ENCODE measurements around the gene LTBP2.

LTBP2 gene

DNA sequence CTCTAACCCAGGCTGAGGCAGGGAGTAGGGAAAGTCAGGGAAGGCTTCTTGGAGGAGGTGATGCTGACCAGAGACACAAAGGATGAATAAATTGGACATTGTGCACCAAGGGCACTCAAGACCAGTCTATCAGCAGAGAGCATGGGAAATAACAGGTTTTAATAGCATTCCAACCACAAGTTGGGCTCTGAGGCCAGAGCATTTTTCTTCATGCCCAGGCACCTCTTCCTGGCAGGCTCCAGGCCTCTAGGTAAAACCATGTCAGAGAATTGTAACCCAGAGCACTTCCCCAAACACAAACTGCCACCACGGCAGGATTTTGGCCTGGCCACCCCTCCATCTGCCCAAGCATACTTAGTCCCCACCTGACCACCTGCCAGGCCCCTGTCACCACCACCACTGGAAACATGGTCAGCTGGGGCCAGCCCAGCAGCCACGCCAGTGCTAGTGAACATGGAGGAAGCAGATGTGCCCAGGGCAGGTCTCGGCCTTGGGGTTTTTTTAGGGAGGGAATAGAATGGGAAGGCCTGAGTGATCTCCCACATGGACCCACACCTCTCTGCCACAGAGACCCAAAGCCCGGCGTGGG is 22.7 kb downstream of the LTBP2 start:
- no peak for DNase-seq

- no peak for DNase-seq
These were observed 24.7 kb downstream of the LTBP2 start for GRCh38 chr14:74587363-74587707.

DNA sequence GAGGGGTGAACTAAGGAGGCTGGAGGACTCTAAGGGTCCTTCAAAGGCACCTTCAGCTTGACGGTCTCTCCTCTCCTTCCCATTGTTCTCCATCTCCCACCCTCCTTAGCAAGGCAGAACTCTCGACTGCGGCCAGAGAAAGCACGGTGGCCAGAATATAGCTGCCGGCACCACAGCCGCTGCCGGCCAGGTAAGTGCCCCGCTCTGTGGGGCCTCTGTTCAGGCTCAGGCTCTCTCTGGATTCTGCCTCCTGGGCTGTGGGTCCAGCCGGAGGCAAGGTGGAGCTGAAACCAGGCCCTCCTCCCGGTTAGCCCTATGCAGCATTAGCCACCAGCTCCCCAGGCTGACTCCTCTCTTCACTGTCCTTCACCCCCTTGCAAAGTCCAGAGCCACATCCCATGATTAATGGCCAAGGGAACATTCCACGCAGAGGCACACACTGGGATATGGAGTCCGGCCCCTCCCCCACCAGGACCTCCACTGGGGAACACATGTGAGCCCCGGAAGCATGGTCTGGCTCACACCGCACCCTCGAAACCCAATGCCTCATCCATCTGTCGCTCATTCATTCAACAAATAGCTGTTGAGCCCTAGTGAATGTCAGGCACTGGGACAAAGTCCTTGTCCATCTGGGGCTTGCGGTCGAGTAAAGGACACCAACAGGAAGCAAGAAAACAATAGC is 25.2 kb downstream of the LTBP2 start:
- no peak for DNase-seq

DNA sequence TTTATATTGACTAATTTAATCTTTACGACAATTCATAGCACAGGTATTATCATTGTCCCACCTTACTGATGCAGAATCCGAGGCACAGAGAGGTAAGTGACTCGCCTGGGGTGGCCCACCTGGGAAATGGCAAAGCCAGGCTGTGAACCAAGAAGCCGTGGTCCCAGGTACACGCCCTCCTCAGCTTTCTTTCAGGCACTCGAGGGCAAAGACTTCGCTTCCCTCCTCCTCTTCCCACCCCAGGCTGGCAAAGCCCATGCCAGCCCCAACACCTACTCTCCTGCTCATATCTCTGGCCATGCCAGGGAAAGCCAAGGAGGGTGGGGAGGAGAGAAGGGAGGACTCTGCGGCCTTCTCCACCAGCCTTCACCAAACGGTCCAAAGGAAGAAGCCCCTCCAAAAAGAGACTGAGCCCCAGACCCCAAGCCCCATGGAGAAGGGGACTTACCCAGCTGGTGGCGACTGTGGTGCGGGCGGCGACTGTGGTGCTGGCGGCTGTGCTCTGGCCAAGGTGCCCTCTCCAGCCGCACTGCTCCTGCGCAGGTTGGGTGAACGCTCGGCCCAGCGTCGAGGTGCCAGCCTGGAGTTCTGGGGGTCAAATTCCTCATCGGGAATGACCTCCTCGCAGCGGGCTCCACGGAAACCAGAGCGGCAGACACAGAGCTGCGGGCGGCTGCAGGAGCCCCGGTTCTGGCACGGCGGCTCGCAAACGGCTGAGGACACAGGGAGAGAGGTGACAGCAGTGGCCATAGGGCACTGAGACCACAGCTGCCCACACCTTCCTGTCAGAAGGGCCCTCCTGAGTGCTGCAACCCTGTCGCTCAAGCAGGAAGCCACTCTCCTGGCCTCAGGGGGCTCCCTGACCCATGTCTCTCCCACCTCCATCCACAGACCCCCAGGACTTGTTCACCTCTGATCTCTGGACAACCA is 26.4 kb downstream of the LTBP2 start:
- DNase-seq, result no peak

DNA sequence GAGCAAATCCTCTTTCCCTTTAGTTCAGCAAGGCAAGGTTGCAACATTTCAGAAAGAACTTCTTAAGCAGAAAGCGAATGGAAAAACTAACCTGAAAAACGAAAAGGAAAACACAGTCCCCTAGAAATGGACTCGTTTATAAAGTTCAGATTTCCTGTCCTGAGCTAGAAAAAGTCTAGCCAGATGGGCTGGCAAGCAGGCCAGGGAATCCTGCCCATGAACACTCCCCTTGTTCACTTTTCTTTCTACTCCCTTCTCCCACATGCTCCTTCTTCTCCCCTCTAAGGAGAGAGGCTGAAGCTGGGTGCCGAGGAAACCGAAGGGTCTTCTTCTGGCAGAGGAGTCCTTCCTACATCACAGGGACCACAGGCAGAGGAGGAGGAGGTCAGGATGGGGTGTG is 27.1 kb downstream of the LTBP2 start:
- DNase-seq, result no peak

- DNase-seq, result no peak
These were observed 28.2 kb downstream of the LTBP2 start for GRCh38 chr14:74583689-74584434.

GRCh38 chr14:74582910-74583581 is 29.0 kb downstream of the LTBP2 start:
- peak; percentile 70 for DNase-seq

DNA sequence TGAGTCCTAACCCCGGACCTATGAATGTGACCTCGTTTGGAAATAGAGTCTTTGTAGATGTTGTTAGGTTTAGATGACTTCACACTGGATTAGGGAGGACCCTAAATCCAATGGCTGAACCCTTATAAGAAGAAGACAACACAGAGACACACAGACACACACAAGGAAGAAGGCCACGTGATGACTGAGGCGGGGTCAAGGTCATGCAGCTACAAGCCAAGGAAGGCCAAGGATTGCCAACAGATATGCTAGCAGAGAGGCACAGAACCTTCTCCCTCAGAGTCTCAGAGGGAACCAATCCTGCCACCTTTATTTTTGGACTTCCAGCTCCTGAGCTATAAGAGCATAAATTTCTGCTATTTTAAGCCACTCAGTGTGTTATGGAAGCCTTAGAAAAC is 31.8 kb downstream of the LTBP2 start:
- DNase-seq, result no peak

- no peak for DNase-seq
These were observed 32.4 kb downstream of the LTBP2 start for GRCh38 chr14:74579447-74580274.

- DNase-seq, result no peak
These were observed 33.6 kb downstream of the LTBP2 start for GRCh38 chr14:74578479-74578878.

DNA sequence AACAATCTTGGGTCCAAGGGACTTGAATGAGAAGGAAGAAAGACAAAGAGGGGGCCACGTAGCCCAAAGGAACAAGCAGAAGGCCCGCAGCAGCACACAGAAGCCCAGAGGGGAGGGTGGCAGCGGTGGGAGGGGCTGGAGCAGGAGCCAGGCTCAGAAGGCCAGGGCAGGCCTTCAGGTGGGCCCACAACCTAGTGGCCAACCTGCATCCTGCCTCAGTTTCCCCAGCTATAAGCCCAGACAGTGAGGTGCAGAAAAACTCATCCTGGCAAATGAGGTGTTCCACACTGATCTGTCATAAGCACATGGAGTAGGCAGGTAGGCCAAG is 34.1 kb downstream of the LTBP2 start:
- DNase-seq, result no peak

GRCh38 chr14:74577247-74577947 is 34.6 kb downstream of the LTBP2 start:
- DNase-seq, result no peak

DNA sequence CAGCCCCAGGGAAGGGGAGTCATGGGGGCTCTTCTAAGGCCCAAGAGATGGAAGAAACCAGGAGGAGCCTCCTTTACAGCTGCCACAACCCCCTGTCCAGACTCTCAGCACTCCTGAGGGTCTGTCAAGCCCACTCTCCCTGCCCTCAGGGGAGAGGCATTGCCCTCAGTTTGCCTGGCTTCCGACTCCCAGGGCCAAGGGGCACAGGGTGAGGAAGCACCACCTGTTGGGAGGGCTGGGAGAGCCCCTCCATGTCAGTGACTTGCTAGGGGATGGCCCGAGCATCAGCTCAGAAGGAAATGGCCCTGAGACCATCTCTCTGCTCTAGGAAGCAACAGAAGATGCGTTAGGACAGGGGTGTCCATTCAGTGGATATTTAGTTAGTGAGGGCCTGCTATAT is 36.1 kb downstream of the LTBP2 start:
- DNase-seq, result no peak

DNA sequence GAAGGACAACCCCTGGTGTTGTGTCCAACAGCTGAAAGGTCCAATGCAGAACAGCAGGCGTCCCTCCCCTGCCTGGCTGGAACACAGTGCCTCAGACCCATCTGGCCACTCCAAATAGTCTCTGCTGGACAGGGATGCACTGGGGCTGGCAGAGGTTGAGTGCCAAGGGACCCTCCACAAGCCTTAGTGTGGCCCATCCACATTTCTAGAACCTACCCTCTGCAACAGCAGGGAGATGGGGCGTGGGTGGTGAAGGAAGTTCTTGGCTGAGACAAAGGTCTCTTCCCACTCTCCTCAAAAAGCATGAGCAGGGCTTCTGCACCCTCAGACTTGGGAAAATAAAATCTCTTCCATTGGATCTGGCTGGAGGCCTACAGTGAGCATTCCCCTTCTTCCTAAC is 36.5 kb downstream of the LTBP2 start:
- DNase-seq, result no peak

DNA sequence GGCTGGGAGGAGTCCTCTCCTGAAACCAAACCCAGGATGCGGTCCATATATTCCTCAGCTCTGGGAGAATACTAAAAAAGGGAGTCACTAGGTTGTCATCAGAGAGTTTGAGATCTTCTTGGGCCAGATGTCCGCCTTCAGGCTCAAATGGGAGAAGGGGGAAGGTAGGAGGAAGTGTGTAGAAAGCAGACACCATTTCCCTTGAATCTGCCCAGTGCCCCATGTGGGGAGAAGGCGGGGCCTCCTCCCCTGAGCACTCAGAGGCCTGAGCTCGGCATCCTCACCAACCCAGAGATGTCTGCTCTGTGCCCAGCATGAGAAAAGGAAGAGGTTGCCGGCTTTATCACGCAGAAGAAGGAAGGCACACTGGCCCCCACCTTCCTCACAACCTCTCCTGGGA is 37.3 kb downstream of the LTBP2 start:
- DNase-seq, result no peak

GRCh38 chr14:74574090-74574433 is 38.0 kb downstream of the LTBP2 start:
- DNase-seq, result no peak

- no peak for DNase-seq
These were observed 38.5 kb downstream of the LTBP2 start for GRCh38 chr14:74573421-74574089.

- DNase-seq, result peak; percentile 63
These were observed 39.2 kb downstream of the LTBP2 start for GRCh38 chr14:74572726-74573301.

DNA sequence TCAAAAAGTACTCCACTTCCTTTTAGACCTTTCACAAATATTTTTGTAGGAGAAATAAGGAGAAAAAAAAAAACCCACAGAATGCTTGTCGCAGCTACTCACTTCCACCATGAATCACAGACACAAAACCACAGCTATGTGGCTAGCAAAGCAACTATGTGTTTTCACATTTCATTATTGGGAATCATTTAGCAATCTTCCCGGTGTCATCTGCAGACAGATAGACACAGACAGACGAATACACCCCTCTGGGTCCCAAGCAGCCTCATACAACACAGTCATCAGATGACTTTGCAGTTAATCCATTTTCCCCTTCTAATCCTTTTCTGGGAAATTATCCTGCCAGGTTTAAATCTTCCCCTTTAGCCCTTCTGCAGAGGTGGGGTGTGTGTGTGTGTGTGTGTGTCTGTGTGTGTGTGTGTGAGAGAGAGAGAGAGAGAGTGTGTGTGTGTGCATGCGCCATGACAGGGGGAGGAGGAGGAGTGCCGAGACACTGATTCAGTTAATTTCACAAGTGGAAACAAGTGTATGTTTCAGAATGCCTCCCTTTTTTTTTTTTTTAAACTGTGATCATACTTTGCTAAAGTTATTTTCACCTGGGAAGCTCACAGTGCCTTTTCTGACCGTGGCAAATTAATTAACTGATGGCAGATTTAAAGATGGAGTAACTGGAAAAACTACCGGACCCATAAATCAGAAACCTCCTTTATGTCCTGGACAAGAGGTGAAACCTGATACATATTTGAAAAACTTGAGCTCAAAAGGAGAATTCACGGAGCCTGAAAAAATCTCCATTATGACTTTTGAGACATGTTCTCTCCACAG is 39.9 kb downstream of the LTBP2 start:
- peak; percentile 68 for DNase-seq

Measured in right hindlimb (tissue), 1 donor.